Measurements from ENCODE around the gene THSD7A.

- TF ChIP-seq CTCF (IDR thresholded peaks at IDR 0.05; ENCODE audit: control extremely low read depth in 1 of 3, insufficient read depth in 1 of 3, low read depth in 1 of 3, low read length in 3 of 3) = no peak
- no peak for TF ChIP-seq CHD2 (IDR thresholded peaks at IDR 0.05; ENCODE audit: low read length)
- TF ChIP-seq EP300 (IDR thresholded peaks at IDR 0.05; ENCODE audit: borderline replicate concordance in 1 of 2, low read depth in 2 of 2, low read length in 2 of 2) = no peak
- TF ChIP-seq NRF1 (IDR thresholded peaks at IDR 0.05; ENCODE audit: low read depth, low read length) = no peak
- no peak for TF ChIP-seq EZH2 (IDR thresholded peaks at IDR 0.05; ENCODE audit: low read depth, low read length, severe bottlenecking)
- TF ChIP-seq MAX (IDR thresholded peaks at IDR 0.05) = no peak
- no peak for TF ChIP-seq YY1 (IDR thresholded peaks at IDR 0.05; ENCODE audit: low read depth, low read length)
- TF ChIP-seq POLR2AphosphoS5 (IDR thresholded peaks at IDR 0.05; ENCODE audit: low read depth, low read length) = no peak
- TF ChIP-seq CEBPB (IDR thresholded peaks at IDR 0.05; ENCODE audit: low read depth, low read length) = no peak
- no peak for TF ChIP-seq SUZ12 (IDR thresholded peaks at IDR 0.05; ENCODE audit: low read length)
- no peak for TF ChIP-seq RXRA (IDR thresholded peaks at IDR 0.05; ENCODE audit: insufficient read depth, low read depth, low read length)
Observed at GRCh38 chr7:11332186-11332864, 499.7 kb downstream of the THSD7A start.

Measured in H1 (cell line).